ENCODE results near the gene OSBPL9. TPM values are rescaled to one million over a fixed set of nuclear protein-coding genes. Genes with fewer than 3 reads are reported as not detected.

OSBPL9 gene
- total and polyA plus RNA-seq, 4 donors, result 42.8 to 121 (median 78.8) TPM

DNA sequence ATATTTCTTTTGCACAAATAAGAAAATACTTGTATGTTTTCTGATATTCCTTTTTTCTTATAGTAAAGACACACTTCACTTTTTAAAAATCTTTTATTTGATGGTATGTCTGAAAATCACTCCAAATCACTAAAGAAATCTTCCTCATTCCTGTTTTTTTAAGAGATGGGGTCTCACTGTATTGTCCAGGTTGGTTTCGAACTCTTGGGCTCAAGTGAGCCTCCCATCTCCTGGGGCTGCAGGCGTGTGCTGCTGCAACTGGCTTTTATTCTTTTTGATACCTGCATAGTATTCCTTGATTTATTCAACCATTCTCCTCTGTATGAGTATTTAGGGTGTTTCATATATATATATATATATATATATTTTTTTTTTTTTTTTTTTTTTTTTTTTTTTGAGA is 88.1 kb downstream of the OSBPL9 start:
- intact Hi-C loops (cut with DNase I), result no loop called here
- Histone ChIP-seq H3K9me3 (ENCODE audit: control insufficient read depth, low read length) (no peaks in the 10 kb centered on the region), H3K4me1 (ENCODE audit: control insufficient read depth in 1 of 2, insufficient read depth in 2 of 2, low read length in 2 of 2) (peaks cover 0 to under 1% of the 10 kb centered on the region in 2 donors), H3K36me3 (ENCODE audit: control insufficient read depth in 1 of 2, insufficient read depth in 2 of 2, low read length in 1 of 2) (no peaks in the 10 kb centered on the region), H3K4me3 (ENCODE audit: low read length in 2 of 2) (no peak overlapping the region), H3K27ac (ENCODE audit: low read depth in 1 of 2, low read length in 2 of 2) (no peak overlapping the region), H3K27me3 (ENCODE audit: control insufficient read depth in 1 of 2, insufficient read depth in 2 of 2, low read length in 1 of 2) (no peaks in the 10 kb centered on the region)
- DNase-seq, result no peak
- ATAC-seq (ENCODE audit: low FRiP score), result no peak
- 99 to 100% methylated on average over 2 of the region's 2 CpGs for WGBS, 2 donors

DNA sequence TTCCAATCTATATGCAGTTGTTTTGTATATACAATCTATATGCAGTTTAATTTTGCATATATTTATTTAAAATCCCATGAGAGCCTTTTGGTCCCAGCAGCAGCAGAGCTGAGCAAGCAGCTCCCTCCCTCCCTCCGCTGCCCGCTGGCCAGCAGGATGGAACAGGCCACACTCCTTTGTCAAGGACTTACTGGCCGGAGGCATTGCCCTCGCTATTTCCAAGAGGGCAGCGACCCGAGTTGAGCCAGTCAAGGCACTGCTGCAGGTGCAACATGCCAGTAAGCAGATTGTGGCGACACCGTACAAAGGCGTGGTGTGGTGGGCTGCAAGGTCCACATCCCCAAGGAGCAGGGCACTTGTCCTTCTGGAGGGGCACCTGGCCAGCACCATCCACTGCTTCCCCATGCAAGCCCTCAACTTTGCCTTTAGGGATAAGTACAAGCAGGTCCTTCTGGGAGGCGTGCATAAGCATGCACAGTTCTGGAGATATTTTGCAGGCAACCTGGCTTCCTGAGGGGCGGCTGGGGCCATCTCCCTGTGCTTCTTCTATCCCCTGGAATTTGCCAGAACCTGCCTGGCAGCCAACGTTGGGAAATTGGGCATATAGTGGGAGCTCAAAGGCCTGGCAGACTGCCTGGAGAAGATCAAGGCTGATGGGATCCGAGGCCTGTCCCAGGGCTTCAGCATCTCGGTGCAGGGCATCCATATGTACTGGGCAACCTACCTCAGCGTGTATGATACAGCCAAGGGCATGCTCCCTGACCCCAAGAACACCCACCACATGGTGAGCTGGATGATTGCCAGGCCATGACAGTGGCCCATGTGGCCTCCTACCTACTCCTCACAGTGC is 92.2 kb downstream of the OSBPL9 start:
- Histone ChIP-seq H3K9me3 (ENCODE audit: control insufficient read depth, low read length) (no peaks in the 10 kb centered on the region), H3K27me3 (ENCODE audit: control insufficient read depth in 1 of 2, insufficient read depth in 2 of 2, low read length in 1 of 2) (no peaks in the 10 kb centered on the region), H3K36me3 (ENCODE audit: control insufficient read depth in 1 of 2, insufficient read depth in 2 of 2, low read length in 1 of 2) (no peaks in the 10 kb centered on the region), H3K27ac (ENCODE audit: low read depth in 1 of 2, low read length in 2 of 2) (no peak overlapping the region), H3K4me1 (ENCODE audit: control insufficient read depth in 1 of 2, insufficient read depth in 2 of 2, low read length in 2 of 2) (no peaks in the 10 kb centered on the region), H3K4me3 (ENCODE audit: low read length in 2 of 2) (no peak overlapping the region)
- no peak for DNase-seq
- no peak for ATAC-seq (ENCODE audit: low FRiP score)
- intact Hi-C loops (cut with DNase I), result no loop called here
- 90 to 92% methylated on average over 15 of the region's 15 CpGs for WGBS, 2 donors

DNA sequence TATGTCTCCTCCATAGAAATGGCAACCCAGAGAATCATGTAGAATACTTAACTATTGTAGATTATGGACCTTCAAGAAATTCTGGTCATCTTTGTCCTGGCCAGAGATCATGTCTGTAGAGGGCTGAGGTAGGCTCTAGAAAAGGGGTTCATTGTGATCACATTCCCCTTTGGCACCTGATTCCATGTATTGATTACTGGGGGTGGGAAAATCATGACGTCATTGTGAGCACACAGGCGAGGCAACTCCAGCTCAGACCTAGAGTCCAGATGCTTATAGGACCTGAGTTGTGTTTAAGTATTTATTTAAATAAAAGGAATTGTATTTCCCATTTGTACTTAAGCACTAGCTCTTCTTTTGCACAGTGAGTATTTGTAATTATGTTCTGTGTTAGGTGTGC is 93.1 kb downstream of the OSBPL9 start:
- intact Hi-C loops (cut with DNase I), result no loop called here
- no peaks in the 10 kb centered on the region for H3K4me1 ChIP-seq (ENCODE audit: control insufficient read depth in 1 of 2, insufficient read depth in 2 of 2, low read length in 2 of 2)
- DNase-seq (no peak), ATAC-seq (ENCODE audit: low FRiP score) (no peak)
- 87 to 90% methylated on average over 2 of the region's 2 CpGs for WGBS, 2 donors
- H3K27ac ChIP-seq (ENCODE audit: low read depth in 1 of 2, low read length in 2 of 2), result no peak overlapping the region
- no peaks in the 10 kb centered on the region for H3K9me3 ChIP-seq (ENCODE audit: control insufficient read depth, low read length)
- no peak overlapping the region for H3K4me3 ChIP-seq (ENCODE audit: low read length in 2 of 2)
- no peaks in the 10 kb centered on the region for H3K36me3 ChIP-seq (ENCODE audit: control insufficient read depth in 1 of 2, insufficient read depth in 2 of 2, low read length in 1 of 2)
- H3K27me3 ChIP-seq (ENCODE audit: control insufficient read depth in 1 of 2, insufficient read depth in 2 of 2, low read length in 1 of 2), result no peaks in the 10 kb centered on the region

DNA sequence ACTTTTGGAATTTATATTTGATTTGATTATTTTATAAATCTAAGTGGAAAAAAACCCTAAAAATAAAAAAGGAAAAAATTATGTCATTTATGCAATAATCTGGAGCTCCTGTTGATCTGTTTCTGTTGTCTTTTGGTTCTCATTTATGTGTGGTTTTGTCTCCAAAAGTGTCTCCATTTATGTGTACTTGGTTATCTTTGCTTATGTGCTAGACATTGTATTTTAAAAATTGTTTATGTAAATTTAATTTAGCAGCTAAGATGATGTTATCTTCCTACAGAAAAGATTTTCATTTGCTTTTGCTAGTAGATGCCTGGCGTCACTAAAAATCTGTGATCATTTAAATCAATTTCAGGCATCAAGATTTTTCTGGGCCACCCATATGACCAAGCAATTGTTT is 95.7 kb downstream of the OSBPL9 start:
- DNase-seq (no peak), ATAC-seq (ENCODE audit: low FRiP score) (no peak)
- intact Hi-C loops (cut with DNase I), result no loop called here
- H3K4me3 ChIP-seq (ENCODE audit: low read length in 2 of 2), result no peak overlapping the region
- no peak overlapping the region for H3K27ac ChIP-seq (ENCODE audit: low read depth in 1 of 2, low read length in 2 of 2)
- no peaks in the 10 kb centered on the region for H3K27me3 ChIP-seq (ENCODE audit: control insufficient read depth in 1 of 2, insufficient read depth in 2 of 2, low read length in 1 of 2)
- WGBS, 2 donors, result 98 to 100% methylated on average over 1 of the region's 1 CpG
- H3K4me1 ChIP-seq (ENCODE audit: control insufficient read depth in 1 of 2, insufficient read depth in 2 of 2, low read length in 2 of 2), result no peaks in the 10 kb centered on the region
- no peaks in the 10 kb centered on the region for H3K36me3 ChIP-seq (ENCODE audit: control insufficient read depth in 1 of 2, insufficient read depth in 2 of 2, low read length in 1 of 2)
- H3K9me3 ChIP-seq (ENCODE audit: control insufficient read depth, low read length), result no peaks in the 10 kb centered on the region

DNA sequence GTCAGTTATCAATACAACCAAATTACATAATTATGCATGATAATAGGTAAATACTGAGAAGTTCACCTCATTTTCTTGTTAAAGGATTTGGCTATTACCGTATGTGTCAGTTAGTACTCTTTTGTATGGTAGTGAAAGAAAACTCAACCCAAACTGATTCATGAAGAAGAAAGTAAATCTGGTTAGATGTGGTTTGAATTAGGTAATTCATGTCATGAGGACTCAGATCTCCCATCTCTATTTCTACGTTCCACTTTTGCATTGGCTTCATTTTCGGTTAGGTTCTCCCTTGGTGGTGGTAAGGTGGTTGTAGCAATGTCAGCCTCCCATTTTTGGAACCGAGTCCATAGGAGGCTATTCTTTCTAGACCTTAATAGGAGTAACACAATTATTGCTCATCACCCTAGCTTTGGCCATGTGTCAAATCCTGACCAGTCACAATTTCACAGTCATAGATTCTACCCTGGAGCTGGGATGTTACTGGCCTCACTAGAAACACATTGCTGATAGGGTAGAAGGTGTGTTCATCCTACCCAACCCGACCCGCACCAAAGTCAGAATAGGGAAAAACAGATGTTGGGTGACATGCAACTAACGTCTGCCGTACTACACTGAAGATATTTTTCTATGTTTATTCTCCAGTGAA is 97.6 kb downstream of the OSBPL9 start:
- no peak for DNase-seq
- 96% methylated on average over 8 of the region's 8 CpGs for whole genome bisulfite sequencing, 2 donors
- H3K9me3 ChIP-seq (ENCODE audit: control insufficient read depth, low read length), result no peaks in the 10 kb centered on the region
- H3K27me3 ChIP-seq (ENCODE audit: control insufficient read depth in 1 of 2, insufficient read depth in 2 of 2, low read length in 1 of 2), result no peaks in the 10 kb centered on the region
- no peak overlapping the region for H3K27ac ChIP-seq (ENCODE audit: low read depth in 1 of 2, low read length in 2 of 2)
- H3K36me3 ChIP-seq (ENCODE audit: control insufficient read depth in 1 of 2, insufficient read depth in 2 of 2, low read length in 1 of 2), result no peaks in the 10 kb centered on the region
- intact Hi-C loops (cut with DNase I), result no loop called here
- ATAC-seq (ENCODE audit: low FRiP score), result no peak
- no peak overlapping the region for H3K4me3 ChIP-seq (ENCODE audit: low read length in 2 of 2)
- no peaks in the 10 kb centered on the region for H3K4me1 ChIP-seq (ENCODE audit: control insufficient read depth in 1 of 2, insufficient read depth in 2 of 2, low read length in 2 of 2)

DNA sequence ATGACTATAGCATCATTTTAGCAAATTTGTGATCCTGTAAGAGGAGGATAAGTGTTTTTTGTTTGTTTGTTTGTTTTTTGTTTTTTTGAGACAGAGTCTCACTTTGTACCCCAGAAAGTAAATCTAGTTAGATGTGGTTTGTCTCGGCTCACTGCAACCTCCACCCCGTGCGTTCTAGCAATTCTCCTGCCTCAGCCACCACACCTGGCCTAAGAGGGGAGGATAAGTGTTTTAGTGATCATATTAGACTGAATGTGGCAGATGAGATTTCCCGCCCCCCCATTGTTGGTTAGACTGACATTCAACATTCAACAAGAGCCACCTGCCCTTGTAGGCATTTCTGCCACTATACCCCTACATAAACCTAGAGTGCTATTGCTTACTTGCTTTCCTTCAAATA is 98.5 kb downstream of the OSBPL9 start:
- H3K36me3 ChIP-seq (ENCODE audit: control insufficient read depth in 1 of 2, insufficient read depth in 2 of 2, low read length in 1 of 2), result no peaks in the 10 kb centered on the region
- H3K4me1 ChIP-seq (ENCODE audit: control insufficient read depth in 1 of 2, insufficient read depth in 2 of 2, low read length in 2 of 2), result no peaks in the 10 kb centered on the region
- H3K27ac ChIP-seq (ENCODE audit: low read depth in 1 of 2, low read length in 2 of 2), result no peak overlapping the region
- intact Hi-C loops (cut with DNase I), result no loop called here
- H3K4me3 ChIP-seq (ENCODE audit: low read length in 2 of 2), result no peak overlapping the region
- ATAC-seq (ENCODE audit: low FRiP score) (no peak), DNase-seq (no peak)
- 96 to 97% methylated on average over 4 of the region's 4 CpGs for WGBS, 2 donors
- H3K9me3 ChIP-seq (ENCODE audit: control insufficient read depth, low read length), result no peaks in the 10 kb centered on the region
- no peaks in the 10 kb centered on the region for H3K27me3 ChIP-seq (ENCODE audit: control insufficient read depth in 1 of 2, insufficient read depth in 2 of 2, low read length in 1 of 2)

DNA sequence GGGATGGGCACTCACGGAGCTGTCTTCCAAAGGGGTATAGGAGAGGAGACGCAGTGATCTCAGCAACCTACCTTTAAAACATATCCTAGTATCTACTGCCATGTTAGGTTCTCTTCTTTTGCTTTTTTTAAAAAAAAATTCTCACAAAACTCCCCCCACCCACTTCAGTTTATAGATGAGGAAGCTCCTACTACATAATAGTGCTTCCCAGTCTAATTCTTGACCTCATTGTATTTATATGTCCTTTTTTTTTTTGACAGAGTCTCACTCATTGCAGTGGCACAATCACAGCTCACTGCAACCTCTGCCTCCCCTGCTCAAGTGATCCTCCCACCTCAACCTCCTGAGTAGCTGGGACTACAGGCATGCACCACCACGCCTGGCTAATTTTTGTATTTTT is 99.9 kb downstream of the OSBPL9 start:
- intact Hi-C loops (cut with DNase I), result no loop called here
- Histone ChIP-seq H3K27ac (ENCODE audit: low read depth in 1 of 2, low read length in 2 of 2) (no peak overlapping the region), H3K4me1 (ENCODE audit: control insufficient read depth in 1 of 2, insufficient read depth in 2 of 2, low read length in 2 of 2) (no peaks in the 10 kb centered on the region), H3K9me3 (ENCODE audit: control insufficient read depth, low read length) (no peaks in the 10 kb centered on the region), H3K4me3 (ENCODE audit: low read length in 2 of 2) (no peak overlapping the region), H3K36me3 (ENCODE audit: control insufficient read depth in 1 of 2, insufficient read depth in 2 of 2, low read length in 1 of 2) (no peaks in the 10 kb centered on the region), H3K27me3 (ENCODE audit: control insufficient read depth in 1 of 2, insufficient read depth in 2 of 2, low read length in 1 of 2) (no peaks in the 10 kb centered on the region)
- 94 to 95% methylated on average over 3 of the region's 3 CpGs for WGBS, 2 donors
- no peak for ATAC-seq (ENCODE audit: low FRiP score)
- no peak for DNase-seq

DNA sequence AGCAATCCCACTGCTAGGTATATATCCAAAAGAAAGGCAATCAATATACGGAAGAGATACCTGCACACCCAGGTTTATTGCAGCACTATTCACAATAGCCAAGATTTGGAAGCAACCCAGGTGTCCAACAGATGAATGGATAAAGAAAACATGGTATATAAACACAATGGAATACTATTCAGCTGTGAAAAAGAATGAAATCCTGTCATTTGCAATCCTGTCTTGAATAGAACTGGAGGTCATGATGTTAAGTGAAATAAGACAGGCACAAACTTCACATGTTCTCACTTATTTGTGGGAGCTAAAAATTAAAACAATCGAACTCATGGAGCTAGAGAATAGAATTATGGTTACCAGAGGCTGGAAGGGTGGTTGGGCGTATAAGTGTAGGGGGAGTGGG is 101.0 kb downstream of the OSBPL9 start:
- intact Hi-C loops (cut with DNase I), result no loop called here
- Histone ChIP-seq H3K27ac (ENCODE audit: low read depth in 1 of 2, low read length in 2 of 2) (no peak overlapping the region), H3K27me3 (ENCODE audit: control insufficient read depth in 1 of 2, insufficient read depth in 2 of 2, low read length in 1 of 2) (no peaks in the 10 kb centered on the region), H3K4me1 (ENCODE audit: control insufficient read depth in 1 of 2, insufficient read depth in 2 of 2, low read length in 2 of 2) (no peaks in the 10 kb centered on the region), H3K9me3 (ENCODE audit: control insufficient read depth, low read length) (no peaks in the 10 kb centered on the region), H3K36me3 (ENCODE audit: control insufficient read depth in 1 of 2, insufficient read depth in 2 of 2, low read length in 1 of 2) (no peaks in the 10 kb centered on the region), H3K4me3 (ENCODE audit: low read length in 2 of 2) (no peak overlapping the region)
- no peak for DNase-seq
- no peak for ATAC-seq (ENCODE audit: low FRiP score)
- 97 to 99% methylated on average over 3 of the region's 3 CpGs for WGBS, 2 donors

DNA sequence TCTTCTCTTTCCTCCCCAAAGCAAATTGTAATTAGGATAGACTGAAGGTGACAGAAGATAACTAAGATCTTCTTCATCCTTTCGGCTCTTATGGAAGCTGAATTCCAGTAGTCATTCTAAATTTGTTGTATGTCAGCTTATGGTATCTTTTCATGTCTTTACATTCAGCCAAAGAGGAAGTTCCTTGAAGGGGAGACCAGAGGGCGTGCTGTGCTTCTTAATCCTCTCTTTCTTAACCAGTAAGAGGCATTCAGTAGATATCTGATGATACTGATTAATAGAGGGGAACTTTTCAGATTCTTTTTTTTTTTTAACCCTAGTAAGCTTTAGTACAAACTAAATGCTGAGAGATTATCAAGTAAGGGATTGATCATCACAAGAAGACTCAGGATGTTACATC is 102.3 kb downstream of the OSBPL9 start:
- no peaks in the 10 kb centered on the region for H3K9me3 ChIP-seq (ENCODE audit: control insufficient read depth, low read length)

More for the DNA sequence above, 102.3 kb downstream of the OSBPL9 start:
- WGBS, 2 donors, result 86 to 91% methylated on average over 2 of the region's 2 CpGs
- intact Hi-C loops (cut with DNase I), result no loop called here
- no peak for DNase-seq
- H3K27me3 ChIP-seq (ENCODE audit: control insufficient read depth in 1 of 2, insufficient read depth in 2 of 2, low read length in 1 of 2), result no peaks in the 10 kb centered on the region
- no peak overlapping the region for H3K4me3 ChIP-seq (ENCODE audit: low read length in 2 of 2)
- no peaks in the 10 kb centered on the region for H3K4me1 ChIP-seq (ENCODE audit: control insufficient read depth in 1 of 2, insufficient read depth in 2 of 2, low read length in 2 of 2)
- ATAC-seq (ENCODE audit: low FRiP score), result no peak
- no peak overlapping the region for H3K27ac ChIP-seq (ENCODE audit: low read depth in 1 of 2, low read length in 2 of 2)
- no peaks in the 10 kb centered on the region for H3K36me3 ChIP-seq (ENCODE audit: control insufficient read depth in 1 of 2, insufficient read depth in 2 of 2, low read length in 1 of 2)
